HS-27A (cell line): ENCODE results near the gene GNL3.

Source experiments
- DNase-seq: peaks from one replicate; pipeline ENCODE4 v3.0.0-alpha.2; 2012; ENCODE audit warnings: low read depth, missing footprints

The GNL3 gene

DNA sequence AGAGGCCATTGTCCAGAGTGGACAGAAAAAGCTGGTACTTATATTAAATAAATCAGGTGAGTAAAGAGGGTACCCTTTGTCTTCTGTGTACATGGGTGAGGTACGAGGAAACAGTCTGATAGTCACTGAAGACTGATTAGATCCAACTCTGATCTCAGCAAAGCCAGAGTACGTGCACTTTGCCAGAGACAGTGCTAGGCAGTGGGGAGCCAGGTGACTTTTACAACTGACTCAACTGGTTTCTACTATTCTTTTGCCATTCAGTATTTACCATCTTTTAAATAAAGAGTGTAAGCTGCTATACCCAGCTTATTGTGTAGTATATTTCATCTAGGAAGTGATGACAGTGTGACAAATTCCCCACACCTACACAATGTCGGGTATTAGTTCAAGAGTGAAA lies 3.3 kb downstream of the GNL3 start:
- no peak for DNase-seq

DNA sequence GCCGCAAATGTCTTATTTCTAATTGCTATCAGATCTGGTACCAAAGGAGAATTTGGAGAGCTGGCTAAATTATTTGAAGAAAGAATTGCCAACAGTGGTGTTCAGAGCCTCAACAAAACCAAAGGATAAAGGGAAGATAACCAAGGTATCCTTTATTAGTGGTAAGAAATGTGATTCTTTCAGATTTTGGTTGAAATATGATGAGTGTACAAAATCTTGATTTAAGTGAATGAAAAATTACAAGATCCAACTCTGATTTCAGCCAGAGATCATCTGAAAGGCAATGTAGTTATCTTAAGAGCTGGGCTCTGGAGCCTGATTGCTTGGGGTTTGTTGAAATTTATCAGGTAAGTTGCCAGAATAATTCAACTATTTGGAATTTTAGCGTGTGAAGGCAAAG lies 4.7 kb downstream of the GNL3 start:
- DNase-seq = no peak

DNA sequence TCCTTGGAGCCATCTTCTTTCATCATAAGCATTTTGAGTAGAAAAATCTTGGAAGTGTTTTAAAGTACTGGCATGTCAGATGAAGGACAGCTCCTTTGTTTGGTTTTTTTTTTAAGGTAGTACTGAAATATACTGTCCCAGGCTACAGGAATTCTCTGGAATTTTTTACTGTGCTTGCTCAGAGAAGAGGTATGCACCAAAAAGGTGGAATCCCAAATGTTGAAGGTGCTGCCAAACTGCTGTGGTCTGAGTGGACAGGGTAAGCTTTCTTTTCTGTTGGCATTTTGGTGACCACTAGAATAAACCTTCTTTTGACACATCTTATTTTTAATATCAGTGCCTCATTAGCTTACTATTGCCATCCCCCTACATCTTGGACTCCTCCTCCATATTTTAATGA lies 7.2 kb downstream of the GNL3 start:
- no peak for DNase-seq

DNA sequence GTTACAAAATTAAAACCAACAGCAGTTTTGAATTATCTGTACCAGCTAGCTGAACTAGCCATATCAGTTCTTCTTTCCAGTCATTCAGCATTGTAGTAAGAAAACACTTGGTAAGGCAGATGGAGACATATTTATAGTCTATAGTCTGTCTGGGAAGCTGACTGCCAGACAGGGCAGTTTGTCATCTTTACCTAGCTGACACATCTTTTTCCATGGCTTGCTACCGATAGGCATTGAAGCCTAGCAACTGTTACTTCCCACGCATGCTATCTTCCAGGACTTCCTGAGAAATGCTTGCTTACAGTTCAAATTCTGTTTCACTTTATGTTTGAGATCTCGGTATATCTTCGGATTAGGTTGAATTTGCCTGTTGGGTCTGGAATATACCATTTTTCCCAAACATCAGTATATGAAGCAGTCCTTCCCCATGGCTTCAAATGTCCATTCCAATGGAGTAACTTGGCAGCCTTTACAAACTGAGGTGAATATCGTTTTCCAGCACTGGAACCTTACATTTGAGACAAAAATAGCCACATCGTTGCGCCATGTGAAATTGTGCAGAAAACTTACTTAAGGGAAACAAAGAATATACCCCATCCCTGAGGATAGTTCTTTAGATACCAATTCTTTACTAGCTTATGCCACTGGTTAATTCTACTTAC lies 8.8 kb downstream of the GNL3 start:
- DNase-seq = no peak

DNA sequence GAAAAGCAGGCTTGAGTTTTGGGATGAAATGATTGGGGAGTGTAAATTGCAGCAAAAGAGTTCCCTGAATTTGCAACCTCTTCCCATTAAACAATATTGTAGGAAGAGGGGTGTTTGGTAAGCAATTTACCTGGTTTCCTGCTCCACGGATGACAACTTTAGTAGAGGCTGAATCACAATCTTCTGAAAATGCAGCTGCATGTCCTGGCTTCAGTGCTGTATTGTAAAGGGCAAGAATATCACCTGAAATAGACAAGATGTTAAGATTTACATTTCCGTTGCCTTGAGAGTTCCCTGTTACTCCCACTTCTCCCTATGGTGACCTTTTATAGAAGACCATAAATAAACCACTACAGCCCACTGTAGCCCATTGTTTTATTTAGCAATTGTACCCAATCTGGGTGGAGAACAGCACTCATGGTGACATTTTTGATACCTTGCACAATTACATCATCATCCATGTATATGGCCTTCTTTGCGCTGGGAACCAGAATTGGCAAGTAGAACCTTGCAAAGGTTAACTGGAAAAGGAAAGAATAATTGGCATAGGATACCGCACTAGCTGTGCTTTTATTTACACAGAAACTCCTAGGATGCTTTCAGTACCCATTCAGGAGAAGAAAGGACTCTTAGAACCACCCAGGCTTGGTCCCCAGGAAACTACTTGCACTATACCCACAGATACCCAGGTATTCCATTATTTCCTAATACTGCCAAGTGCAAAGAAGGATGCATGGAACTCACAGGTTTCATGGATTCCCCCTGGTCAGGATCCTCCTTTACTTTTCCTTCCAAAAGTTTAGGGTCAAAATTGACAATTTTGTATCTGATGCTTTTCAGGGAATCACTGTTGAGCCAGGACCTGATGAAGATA lies 10.2 kb downstream of the GNL3 start:
- DNase-seq = no peak

DNA sequence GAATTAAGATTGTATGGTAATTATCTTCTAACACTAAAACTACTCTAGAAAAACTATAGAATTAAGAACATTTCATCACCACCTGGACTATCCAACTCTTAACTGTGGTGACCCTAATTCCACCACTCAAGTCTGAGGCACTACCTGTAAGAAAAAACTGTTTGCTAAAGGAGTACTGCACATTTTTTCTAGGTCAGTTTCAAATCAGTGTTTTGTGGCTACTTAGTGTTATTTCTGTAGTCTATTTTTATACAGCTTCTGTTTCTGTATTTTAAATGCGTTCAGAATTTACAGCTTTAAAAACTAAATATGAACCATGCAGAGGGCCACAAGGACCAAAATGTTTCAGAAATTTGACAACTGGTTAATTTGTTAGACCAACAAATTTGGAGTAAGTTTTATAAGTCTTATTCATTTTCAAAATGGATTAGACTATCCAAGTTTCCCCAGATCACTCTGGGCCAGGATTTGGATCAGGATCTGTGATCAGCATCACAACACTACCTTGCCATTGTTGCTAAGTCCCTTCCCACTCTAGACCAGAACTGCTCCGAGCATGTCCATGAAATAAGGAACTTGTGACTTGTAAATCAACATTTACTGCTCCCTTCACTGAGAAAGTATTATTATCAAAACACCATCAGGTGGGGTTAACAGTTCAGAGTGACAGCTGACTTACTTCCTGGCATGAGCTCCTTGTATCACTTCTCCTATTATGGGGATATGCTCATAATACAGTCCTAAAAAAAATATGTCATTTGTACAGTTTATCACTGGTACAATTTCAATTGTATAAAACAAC lies 11.2 kb downstream of the GNL3 start:
- no peak for DNase-seq

DNA sequence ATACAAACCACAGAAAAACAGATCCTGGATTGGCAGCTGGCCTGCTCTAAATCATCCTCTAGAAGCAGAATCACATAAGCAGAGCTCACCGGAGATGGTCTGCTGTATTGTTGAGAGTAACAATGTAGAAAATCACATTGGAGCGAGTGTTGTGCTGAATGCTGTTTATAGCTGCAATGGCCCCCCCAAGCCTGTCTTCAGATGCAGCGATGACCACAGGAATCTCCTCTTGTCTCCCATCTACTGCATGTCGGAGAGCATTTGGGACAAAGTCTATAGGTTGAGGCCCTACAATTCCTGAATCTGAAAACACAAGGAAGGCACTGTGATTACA lies 11.8 kb downstream of the GNL3 start:
- DNase-seq = no peak

DNA sequence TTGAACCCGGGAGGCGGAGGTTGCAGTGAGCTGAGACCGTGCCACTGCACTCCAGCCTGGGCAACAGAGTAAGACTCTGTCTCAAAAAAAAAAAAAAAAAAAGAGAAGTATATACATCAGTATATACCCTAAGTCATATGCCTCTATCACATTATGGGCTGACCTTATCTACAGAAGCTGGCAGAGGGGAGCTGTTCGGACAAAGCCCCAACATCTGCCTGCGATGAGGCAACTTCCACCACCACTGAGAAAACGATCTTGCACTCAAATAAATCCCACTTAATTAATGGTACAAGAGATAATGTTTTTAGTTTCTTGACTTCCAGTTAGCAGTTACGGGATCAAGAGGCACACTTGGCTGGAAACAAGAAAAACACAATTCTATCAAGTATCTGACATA lies 17.5 kb downstream of the GNL3 start:
- DNase-seq = no peak

DNA sequence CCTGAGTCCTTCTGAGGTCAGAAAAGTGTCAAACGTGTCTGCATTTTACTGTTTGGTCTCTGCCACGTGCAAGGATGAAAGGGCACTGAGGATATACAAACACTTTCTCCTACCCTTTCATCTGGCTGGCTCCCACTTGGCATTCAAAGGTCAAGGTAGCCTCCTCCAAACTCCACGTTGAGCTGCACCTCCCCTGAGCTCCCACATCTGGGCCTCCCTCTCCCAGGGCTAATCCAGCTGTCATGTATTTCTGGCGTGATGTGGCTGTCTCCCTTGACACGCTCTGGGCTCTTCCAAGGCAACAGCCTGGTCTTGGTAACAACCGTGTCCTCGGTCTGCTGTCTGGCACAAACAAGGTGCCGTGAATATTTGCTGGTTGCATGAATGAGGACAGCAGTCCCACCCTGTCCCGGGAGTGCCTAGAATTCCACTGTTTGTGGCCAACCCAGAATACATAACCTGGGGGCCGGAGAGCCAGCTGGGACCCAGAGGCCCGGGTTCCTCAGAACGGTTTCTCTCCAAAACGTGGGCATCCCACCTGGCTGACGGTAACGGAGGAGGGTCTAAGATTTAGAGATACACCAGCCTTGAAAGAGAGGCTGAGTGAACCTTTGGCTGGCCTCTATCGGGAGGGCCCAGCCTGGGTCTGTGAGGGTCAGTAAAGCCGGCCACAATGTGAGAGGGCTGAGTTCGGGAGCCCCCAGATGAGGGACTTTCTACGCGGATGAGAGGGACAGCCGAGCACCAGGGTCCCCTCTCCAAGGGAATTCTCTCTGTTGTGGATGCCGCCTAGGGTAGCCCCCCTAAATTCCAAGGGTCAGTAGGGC lies 19.0 kb downstream of the GNL3 start:
- DNase-seq = no peak

DNA sequence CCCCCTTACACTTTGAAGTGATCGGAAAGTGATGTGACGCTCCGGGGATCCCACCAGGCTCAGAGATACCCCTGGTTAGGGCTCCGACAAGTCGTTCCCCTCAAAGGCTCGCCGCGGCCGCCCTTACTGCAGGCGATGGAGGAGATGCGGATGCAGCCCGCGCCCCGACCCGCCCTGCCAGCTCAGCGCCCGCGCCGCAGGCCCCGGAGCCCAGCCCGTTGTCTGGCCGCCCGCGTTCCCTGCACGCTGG lies 19.5 kb downstream of the GNL3 start:
- no peak for DNase-seq

DNA sequence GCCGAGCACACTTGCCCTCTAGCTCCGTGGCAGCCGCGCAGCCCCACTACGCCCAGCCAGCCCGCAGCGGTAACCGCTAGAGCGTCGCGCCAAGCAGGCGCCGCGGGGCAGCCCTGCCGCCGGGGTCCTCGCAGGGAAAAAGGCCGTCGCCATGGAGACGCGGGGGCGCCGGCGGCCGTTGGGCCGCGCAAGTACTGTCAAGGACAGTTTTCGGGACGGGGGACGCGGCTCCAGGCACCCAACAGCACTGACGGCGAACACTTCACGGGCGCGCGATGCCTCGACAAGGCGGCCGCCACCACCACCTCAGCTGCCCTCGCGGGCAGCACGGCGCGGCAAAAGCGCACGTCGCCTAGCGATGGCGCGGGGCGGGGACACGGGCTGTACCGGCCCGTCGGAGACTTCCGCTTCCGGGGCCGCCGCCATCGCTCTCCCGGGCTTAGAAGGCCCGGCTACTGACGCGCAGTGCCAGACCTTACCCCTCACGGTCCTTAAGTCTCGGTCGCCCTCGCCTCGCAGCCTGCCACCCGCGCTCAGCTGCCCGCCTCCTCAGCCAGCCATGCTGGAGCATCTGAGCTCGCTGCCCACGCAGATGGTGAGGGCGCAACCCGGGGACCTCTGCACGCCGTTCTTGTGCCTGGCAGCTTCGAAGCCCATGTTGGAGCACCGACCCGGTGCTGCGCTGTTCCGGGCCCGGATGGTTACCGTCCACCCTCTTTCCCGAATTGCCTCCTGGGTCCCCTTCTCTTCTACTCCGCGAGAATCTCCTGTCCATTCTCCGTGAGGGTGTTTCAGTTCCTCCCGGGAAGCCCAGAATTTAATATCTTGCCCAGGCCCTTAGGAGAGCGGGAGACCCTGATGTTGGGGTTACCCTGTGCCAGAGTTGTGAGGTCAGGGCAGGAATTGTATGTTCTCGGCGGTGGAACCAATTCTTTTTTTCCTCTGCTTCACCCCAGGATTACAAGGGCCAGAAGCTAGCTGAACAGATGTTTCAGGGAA lies 20.2 kb downstream of the GNL3 start, which contains the start of the genes GLT8D1 and SPCS1:
GLT8D1 (minus strand) TSS at position 104 of the 999 bp plus-strand sequence. CDS start 5,331 bp downstream, outside the sequence.
SPCS1 (plus strand) TSS at position 419 of the 999 bp plus-strand sequence; CDS start at position 560, 141 bp downstream.
- peak; percentile 71 for DNase-seq

DNA sequence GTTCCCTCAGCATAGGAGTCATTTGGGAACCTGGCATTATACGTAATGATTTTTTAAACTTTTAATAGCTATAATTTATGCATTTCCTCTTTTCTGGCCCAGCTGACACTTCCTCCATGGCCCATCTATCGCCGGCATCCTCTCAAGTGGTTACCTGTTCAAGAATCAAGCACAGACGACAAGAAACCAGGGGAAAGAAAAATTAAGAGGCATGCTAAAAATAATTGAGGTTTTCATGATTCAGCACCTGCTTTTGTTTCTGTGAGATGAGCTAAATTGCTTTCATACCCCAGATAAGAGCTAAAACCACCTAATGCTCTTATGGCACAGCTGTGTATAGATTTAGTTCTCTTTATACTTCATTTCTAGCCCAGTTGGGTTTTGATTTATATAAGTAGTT lies 21.8 kb downstream of the GNL3 start:
- no peak for DNase-seq

DNA sequence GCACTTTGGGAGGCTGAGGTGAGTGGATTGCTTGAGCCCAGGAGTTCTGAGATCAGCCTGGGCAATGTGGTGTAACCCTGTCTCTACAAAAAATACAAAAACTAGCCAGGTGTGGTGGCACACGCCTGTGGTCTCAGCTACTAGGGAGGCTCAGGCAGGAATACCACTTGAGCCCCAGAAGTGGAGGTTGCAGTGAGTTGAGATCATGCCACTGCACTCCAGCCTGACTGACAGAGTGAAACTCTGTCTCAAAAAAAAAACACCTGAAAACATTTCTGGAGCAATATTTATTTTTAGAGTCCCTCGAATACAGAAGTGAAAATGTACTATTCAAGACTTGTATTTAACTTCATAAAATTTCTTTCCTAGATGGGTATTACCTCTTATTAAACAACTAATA lies 24.7 kb downstream of the GNL3 start:
- no peak for DNase-seq

DNA sequence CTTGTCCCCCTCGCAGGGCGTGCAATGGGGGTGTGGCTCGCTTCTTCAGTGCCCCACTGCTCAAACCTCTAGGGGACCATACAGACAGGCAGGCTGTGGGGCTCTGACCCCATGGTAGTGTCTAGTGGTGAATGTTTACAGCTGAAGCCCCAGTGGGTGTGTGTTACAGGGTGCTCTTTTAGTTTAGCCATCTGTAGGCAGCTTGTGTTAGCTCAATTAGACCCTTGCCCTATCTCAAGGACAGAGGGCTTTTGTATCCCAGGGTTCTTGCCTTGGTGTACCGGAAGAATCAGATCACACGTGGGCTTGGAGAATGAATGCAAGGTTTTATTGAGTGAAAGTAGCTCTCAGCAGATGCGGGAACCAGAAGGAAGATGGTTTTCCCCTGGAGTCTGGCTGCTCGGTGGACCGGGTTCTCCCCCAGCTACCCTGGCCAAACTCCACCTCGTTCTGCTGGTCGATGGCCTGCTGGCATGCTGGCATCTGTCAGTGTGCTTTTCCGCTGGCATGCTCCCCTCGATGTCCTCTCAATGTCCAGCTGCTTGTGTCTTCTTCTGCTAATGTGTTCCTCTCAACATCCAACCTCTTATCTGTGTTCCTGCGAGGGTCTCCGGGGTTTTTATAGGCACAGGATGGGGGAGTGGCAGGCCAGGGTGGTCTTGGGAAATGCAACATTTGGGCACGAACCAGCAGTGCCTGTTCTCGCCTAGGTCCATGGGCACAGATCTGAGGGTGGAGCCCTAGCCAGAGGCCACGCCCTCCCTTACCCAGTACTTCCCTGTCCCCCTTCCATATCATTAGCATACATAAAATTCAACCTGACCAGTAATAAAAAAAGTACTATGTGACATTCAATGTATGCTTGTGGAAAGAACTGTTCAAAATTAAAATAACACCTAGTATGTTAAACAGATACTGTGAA lies 26.7 kb downstream of the GNL3 start:
- no peak for DNase-seq

DNA sequence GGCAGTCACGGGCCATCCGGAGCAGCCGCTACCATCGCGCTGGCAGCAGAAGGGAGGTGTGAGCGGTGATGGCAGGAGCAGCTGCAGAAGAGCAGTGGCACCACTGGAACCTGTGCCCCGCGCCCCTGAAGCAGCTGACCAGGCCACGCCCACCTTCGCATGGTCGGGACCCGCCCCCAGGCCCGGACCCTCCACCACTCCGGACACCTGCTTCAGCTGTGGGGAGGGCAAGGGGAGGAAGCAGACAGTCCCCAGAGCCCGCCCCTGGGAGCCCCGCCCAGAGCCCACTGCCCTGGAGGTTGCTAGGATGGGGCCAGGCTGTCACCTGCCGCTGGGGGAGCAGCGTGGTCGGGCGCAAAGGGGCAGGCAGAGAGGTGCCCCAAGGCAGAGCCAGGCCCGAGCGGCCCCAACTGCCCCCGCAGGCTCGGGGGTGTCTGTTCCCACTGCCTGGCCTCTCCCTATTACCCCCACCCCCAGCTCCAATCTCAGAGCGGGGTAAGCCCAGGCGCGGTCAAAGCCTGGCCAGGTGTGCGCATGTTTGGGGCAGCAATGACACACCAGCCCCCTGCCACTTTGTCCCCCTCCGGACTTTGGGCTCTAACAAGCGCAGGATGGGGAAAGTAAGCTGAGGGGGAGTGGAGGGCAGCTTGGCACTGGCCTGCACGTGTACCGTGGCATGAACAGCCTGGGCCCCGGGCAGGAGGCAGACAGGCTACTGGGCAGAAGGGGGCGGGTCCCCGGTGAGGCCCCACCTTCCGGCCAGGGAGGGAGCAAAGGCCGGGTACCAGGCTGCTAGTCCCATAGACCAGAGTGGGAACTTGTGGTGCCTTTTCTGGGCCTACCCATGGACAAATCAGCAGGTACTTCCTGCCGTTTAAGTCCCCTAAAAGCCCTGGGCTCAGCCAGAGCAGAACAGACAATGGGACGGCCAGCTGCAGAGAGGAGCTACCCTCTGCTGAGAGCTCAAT lies 28.8 kb downstream of the GNL3 start:
- DNase-seq = no peak

DNA sequence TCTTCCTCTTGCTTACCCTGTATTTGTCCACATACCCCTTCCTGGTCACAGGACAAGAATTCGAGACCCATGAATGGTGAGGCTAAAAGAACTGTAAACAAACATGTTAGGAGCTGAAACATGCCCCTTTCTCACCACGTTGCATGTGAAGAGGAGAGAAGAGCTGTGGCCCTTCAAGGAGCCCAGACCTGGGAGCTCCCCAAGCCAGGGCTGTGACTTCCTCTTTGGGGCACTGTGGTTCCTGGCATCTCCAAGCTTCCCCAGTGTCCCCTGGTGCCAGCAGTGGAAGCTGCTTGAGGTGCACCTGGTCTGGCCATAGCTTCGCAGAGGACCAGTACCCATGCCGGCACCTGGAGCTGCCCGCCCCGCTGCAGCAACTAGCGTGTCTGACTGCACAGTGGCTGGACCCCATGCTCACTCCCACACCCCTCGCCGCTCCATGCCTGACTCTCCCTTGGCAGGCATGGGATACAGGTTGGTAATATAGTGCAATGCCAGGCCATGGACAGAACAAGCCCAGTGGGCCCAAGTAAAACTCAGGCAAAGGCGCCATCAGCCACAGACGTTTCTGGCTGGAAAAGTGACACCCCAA lies 30.0 kb downstream of the GNL3 start:
- no peak for DNase-seq

DNA sequence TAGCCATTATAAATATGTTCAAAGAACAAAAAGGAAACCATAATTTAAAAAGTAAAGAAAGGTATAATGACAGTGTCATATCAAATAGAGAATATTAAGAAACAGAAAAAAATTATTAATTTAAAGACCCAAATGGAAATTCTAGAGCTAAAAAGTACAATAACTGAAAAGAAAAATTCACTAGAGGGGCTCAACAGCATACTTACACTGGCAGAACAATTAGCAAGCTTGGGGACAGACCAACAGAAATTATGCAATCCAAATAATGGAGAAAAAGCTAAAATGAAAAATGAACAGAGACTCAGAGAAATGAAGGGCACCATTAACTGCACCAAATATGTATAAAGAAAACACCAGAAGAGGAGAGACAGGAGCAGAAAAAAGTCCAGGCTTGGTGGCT lies 33.8 kb downstream of the GNL3 start:
- no peak for DNase-seq
